ENCODE measurements around the gene HIGD1A. TPM values are rescaled to one million over a fixed set of nuclear protein-coding genes. Genes with fewer than 3 reads are reported as not detected.
A peak's percentile ranks its signal among the peaks of the same experiment; 100 is the strongest.

Gene HIGD1A
- total and polyA plus RNA-seq, 9 of the 15 experiments (the other 6 are each of a cell fraction or from before 2014, with no cell fraction given): 165 to 1,185 (median 333) TPM

- Histone ChIP-seq H3K27ac (ENCODE audit: extremely low read depth, low read depth, low read length) (no peak overlapping the region), H3K9ac (ENCODE audit: insufficient read depth in 1 of 2, low read depth in 2 of 2, low read length in 2 of 2) (no peak overlapping the region), H3K4me1 (replicated peaks in 1 of 2; ENCODE audit: control insufficient read depth in 2 of 2, insufficient read depth in 2 of 2, low read length in 2 of 2) (no peaks in the 10 kb centered on the region; a peak in 1 of 5 replicates), H3K9me3 (replicated peaks; ENCODE audit: control insufficient read depth, insufficient read depth, low read depth, low read length) (no peaks in the 10 kb centered on the region), H3K79me2 (ENCODE audit: control insufficient read depth, insufficient read depth, low read length) (no peaks in the 10 kb centered on the region), H3K36me3 (ENCODE audit: control insufficient read depth, insufficient read depth, low read length) (no peaks in the 10 kb centered on the region), H3K4me2 (ENCODE audit: insufficient read depth, low read length) (no peak overlapping the region), H2AFZ (ENCODE audit: low read depth, low read length) (no peak overlapping the region), H3K4me3 (no peak overlapping the region), H4K20me1 (replicated peaks; ENCODE audit: control insufficient read depth, insufficient read depth, low read length) (peaks cover 8% of the 10 kb centered on the region; the same call in 1 of the 2 replicates), H3K9me1 (ENCODE audit: control insufficient read depth, insufficient read depth, low read length) (no peaks in the 10 kb centered on the region), H3K27me3 (ENCODE audit: control insufficient read depth in 2 of 2, insufficient read depth in 2 of 2, low read length in 2 of 2) (peaks cover 6 to 41% of the 10 kb centered on the region in 2 experiments; a peak in 4 of 5 replicates)
- ATAC-seq: no peak
- in situ Hi-C loops (cut with MboI): loop anchor here (5.0 to 10.0 kb wide), 2 partner anchors 93 to 171 kb away; partner anchors contain the start of gene ZBTB47
- DNase-seq (ENCODE audit: extremely low read depth in 1 of 4, low spot score in 3 of 4): no peak
- no peak for FAIRE-seq
- 3% methylated on average over 3 of the region's 3 CpGs for WGBS (ENCODE audit: insufficient coverage, low coverage, missing lambda C conversion rate)
- intact Hi-C loops (cut with micrococcal nuclease): loop anchor here (2.0 kb wide), 1 partner anchor 173 kb away; no protein-coding TSS in a partner anchor
- ChIA-PET CTCF (ENCODE audit: low intra/inter-chr PET ratio) (interaction anchor here (2.6 kb wide), 1 partner anchor 84 kb away, joined by 15 read pairs; no protein-coding TSS in a partner anchor), POLR2A (interaction anchor here (0.7 to 1.9 kb wide), 6 partner anchors 10 to 212 kb away, joined by 3 to 5 read pairs (median 3); partner anchors contain the start of gene NKTR)
- TF ChIP-seq, protein P1, sequence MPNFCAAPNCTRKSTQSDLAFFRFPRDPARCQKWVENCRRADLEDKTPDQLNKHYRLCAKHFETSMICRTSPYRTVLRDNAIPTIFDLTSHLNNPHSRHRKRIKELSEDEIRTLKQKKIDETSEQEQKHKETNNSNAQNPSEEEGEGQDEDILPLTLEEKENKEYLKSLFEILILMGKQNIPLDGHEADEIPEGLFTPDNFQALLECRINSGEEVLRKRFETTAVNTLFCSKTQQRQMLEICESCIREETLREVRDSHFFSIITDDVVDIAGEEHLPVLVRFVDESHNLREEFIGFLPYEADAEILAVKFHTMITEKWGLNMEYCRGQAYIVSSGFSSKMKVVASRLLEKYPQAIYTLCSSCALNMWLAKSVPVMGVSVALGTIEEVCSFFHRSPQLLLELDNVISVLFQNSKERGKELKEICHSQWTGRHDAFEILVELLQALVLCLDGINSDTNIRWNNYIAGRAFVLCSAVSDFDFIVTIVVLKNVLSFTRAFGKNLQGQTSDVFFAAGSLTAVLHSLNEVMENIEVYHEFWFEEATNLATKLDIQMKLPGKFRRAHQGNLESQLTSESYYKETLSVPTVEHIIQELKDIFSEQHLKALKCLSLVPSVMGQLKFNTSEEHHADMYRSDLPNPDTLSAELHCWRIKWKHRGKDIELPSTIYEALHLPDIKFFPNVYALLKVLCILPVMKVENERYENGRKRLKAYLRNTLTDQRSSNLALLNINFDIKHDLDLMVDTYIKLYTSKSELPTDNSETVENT (CRISPR knock-in tag; IDR thresholded peaks at IDR 0.05): no peak
- TF ChIP-seq PRPF4 (IDR thresholded peaks at IDR 0.05; ENCODE audit: insufficient read depth, low read depth, low read length, poor library complexity, severe bottlenecking) (no peak), ZNF212 (CRISPR knock-in tag; IDR thresholded peaks at IDR 0.05) (no peak), ZBTB7A (IDR thresholded peaks at IDR 0.05; ENCODE audit: borderline replicate concordance, control insufficient read depth, low read depth, low read length) (no peak), EHMT2 (IDR thresholded peaks at IDR 0.05) (no peak), RBM25 (IDR thresholded peaks at IDR 0.05; ENCODE audit: low read depth, low read length, severe bottlenecking) (peak; percentile 61), NEUROD1 (IDR thresholded peaks at IDR 0.05; ENCODE audit: borderline replicate concordance, low read depth, low read length, partially characterized antibody) (no peak), ZNF589 (CRISPR knock-in tag; IDR thresholded peaks at IDR 0.05; ENCODE audit: low read depth) (no peak), PHF20 (IDR thresholded peaks at IDR 0.05; ENCODE audit: partially characterized antibody) (no peak), SAFB (IDR thresholded peaks at IDR 0.05; ENCODE audit: borderline replicate concordance, low read depth, low read length) (no peak), CCAR2 (IDR thresholded peaks at IDR 0.05; ENCODE audit: low read depth, low read length) (no peak), RAD51 (IDR thresholded peaks at IDR 0.05; ENCODE audit: borderline replicate concordance, low read depth) (no peak), KDM1A (IDR thresholded peaks at IDR 0.05) (0 out of 4 replicates have a peak, but pooled peaks of 1 of the 2 experiments have one; percentile 35)
- TF ChIP-seq, protein P2, sequence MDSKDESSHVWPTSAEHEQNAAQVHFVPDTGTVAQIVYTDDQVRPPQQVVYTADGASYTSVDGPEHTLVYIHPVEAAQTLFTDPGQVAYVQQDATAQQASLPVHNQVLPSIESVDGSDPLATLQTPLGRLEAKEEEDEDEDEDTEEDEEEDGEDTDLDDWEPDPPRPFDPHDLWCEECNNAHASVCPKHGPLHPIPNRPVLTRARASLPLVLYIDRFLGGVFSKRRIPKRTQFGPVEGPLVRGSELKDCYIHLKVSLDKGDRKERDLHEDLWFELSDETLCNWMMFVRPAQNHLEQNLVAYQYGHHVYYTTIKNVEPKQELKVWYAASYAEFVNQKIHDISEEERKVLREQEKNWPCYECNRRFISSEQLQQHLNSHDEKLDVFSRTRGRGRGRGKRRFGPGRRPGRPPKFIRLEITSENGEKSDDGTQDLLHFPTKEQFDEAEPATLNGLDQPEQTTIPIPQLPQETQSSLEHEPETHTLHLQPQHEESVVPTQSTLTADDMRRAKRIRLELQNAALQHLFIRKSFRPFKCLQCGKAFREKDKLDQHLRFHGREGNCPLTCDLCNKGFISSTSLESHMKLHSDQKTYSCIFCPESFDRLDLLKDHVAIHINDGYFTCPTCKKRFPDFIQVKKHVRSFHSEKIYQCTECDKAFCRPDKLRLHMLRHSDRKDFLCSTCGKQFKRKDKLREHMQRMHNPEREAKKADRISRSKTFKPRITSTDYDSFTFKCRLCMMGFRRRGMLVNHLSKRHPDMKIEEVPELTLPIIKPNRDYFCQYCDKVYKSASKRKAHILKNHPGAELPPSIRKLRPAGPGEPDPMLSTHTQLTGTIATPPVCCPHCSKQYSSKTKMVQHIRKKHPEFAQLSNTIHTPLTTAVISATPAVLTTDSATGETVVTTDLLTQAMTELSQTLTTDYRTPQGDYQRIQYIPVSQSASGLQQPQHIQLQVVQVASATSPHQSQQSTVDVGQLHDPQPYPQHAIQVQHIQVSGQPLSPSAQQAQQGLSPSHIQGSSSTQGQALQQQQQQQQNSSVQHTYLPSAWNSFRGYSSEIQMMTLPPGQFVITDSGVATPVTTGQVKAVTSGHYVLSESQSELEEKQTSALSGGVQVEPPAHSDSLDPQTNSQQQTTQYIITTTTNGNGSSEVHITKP (IDR thresholded peaks at IDR 0.05; ENCODE audit: partially characterized antibody): peak; percentile 55
- no TSS peak for BruUV-seq (replicated peaks)
Observed at GRCh38 chr3:42745291-42745745, 59.0 kb downstream of the HIGD1A start.
